ENCODE results near the gene TSSK2.

GRCh38 chr22:19137384-19138216 lies 6.5 kb downstream of the TSSK2 start:
- TF ChIP-seq, protein P1, sequence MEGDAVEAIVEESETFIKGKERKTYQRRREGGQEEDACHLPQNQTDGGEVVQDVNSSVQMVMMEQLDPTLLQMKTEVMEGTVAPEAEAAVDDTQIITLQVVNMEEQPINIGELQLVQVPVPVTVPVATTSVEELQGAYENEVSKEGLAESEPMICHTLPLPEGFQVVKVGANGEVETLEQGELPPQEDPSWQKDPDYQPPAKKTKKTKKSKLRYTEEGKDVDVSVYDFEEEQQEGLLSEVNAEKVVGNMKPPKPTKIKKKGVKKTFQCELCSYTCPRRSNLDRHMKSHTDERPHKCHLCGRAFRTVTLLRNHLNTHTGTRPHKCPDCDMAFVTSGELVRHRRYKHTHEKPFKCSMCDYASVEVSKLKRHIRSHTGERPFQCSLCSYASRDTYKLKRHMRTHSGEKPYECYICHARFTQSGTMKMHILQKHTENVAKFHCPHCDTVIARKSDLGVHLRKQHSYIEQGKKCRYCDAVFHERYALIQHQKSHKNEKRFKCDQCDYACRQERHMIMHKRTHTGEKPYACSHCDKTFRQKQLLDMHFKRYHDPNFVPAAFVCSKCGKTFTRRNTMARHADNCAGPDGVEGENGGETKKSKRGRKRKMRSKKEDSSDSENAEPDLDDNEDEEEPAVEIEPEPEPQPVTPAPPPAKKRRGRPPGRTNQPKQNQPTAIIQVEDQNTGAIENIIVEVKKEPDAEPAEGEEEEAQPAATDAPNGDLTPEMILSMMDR (IDR thresholded peaks at IDR 0.05), result no peak
- TF ChIP-seq POLR2A (IDR thresholded peaks at IDR 0.05), result no peak
- TF ChIP-seq POLR2AphosphoS5 (IDR thresholded peaks at IDR 0.05; ENCODE audit: insufficient read depth in 1 of 2, low read depth in 1 of 2), result no peak
